ENCODE measurements around the gene GOLGA2. TPM values are rescaled to one million over a fixed set of nuclear protein-coding genes. Genes with fewer than 3 reads are reported as not detected.
A peak's percentile ranks its signal among the peaks of the same experiment; 100 is the strongest.

Gene GOLGA2
- total RNA-seq, 1 donor from 2014 or later, result 74.9 TPM

DNA sequence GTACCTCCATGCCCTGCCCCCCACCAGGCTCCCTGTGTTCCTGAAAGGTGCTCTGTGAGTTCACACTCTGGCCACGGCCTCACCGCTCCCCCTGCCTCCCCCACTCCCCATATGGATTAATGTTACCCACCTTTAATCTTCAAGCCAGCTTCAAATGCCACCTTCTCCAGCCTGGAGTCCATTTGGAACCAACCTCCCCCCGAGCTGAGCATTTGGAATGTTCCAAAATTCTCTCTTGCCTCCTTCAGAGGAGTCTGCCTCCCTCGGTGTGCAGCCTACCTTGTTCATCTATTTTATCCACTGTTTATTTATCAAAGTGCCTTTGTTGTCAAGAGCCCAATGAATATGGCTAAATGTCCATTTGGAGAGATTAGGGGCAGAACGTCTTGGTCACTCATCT is 4.3 kb downstream of the GOLGA2 start:
- intact Hi-C loops (cut with DNase I), result no loop called here
- H3K4me3 ChIP-seq, result no peak overlapping the region

GRCh38 chr9:128271112-128271511 is 4.7 kb downstream of the GOLGA2 start:
- no peak overlapping the region for H3K4me3 ChIP-seq
- no peak overlapping the region for H3K27ac ChIP-seq
- intact Hi-C loops (cut with DNase I), result no loop called here
- TF ChIP-seq, protein P1, sequence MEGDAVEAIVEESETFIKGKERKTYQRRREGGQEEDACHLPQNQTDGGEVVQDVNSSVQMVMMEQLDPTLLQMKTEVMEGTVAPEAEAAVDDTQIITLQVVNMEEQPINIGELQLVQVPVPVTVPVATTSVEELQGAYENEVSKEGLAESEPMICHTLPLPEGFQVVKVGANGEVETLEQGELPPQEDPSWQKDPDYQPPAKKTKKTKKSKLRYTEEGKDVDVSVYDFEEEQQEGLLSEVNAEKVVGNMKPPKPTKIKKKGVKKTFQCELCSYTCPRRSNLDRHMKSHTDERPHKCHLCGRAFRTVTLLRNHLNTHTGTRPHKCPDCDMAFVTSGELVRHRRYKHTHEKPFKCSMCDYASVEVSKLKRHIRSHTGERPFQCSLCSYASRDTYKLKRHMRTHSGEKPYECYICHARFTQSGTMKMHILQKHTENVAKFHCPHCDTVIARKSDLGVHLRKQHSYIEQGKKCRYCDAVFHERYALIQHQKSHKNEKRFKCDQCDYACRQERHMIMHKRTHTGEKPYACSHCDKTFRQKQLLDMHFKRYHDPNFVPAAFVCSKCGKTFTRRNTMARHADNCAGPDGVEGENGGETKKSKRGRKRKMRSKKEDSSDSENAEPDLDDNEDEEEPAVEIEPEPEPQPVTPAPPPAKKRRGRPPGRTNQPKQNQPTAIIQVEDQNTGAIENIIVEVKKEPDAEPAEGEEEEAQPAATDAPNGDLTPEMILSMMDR (IDR thresholded peaks at IDR 0.05), result no peak
- no peaks in the 10 kb centered on the region for H3K9me3 ChIP-seq
- no peak for DNase-seq (ENCODE audit: low spot score in 2 of 2)
- peaks cover 44 to 59% of the 10 kb centered on the region in 2 donors for H3K36me3 ChIP-seq
- H3K27me3 ChIP-seq, result no peaks in the 10 kb centered on the region
- peaks cover 0 to 10% of the 10 kb centered on the region in 2 donors for H3K4me1 ChIP-seq

More for the DNA sequence above, 4.3 kb downstream of the GOLGA2 start:
- DNase-seq (ENCODE audit: low spot score in 2 of 2), result no peak
- H3K27ac ChIP-seq, result no peak overlapping the region
- H3K4me1 ChIP-seq, result peaks cover 1 to 11% of the 10 kb centered on the region in 2 donors
- H3K9me3 ChIP-seq, result no peaks in the 10 kb centered on the region
- H3K36me3 ChIP-seq, result peaks cover 40 to 55% of the 10 kb centered on the region in 2 donors
- TF ChIP-seq, protein P1 (IDR thresholded peaks at IDR 0.05), result no peak
- no peaks in the 10 kb centered on the region for H3K27me3 ChIP-seq

DNA sequence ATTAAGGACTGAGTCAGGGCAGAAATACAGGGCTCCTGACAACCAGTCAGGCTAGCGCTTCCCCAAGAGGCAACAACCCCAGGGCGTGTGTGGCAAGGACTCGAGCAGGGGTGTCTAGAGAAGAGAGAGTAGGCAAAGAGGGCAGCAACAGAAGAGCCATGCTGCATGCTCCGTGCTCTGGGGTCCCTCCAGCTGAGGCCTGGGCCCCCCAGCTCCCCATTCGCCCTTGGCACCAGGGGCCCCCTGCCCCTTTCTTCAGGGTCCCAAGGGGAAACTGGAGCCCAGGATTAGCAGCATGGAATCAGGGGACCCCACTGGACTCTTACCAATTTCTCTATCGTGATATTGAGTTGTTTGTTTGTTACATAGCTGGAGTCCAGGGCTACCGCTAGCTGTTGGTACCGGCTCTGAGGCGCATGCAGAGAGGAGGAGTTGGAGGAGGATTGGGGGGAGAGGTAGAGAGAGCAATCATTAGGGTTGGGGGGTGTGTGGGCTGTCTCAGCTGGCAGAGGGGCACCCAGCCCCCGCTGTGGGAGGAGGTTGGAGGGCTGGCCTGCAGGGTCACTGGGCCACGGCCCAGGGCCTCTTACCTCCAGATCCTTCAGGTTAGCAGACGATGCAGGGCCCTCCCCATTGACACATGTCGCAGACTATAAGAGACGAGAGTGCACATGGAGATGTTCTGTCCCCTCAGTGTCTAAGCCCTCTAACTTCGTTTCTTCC is 8.8 kb downstream of the GOLGA2 start:
- intact Hi-C loops (cut with DNase I), result no loop called here
- TF ChIP-seq, protein P1 (IDR thresholded peaks at IDR 0.05), result no peak
- H3K27me3 ChIP-seq, result no peaks in the 10 kb centered on the region
- no peaks in the 10 kb centered on the region for H3K4me1 ChIP-seq
- H3K9me3 ChIP-seq, result no peaks in the 10 kb centered on the region
- peaks cover 68 to 75% of the 10 kb centered on the region in 2 donors for H3K36me3 ChIP-seq
- H3K4me3 ChIP-seq, result no peak overlapping the region
- H3K27ac ChIP-seq, result no peak overlapping the region
- DNase-seq (ENCODE audit: low spot score in 2 of 2), result no peak

- no peak for DNase-seq (ENCODE audit: low spot score in 2 of 2)
- TF ChIP-seq, protein P1 (IDR thresholded peaks at IDR 0.05), result no peak
- Histone ChIP-seq H3K9me3 (no peaks in the 10 kb centered on the region), H3K4me1 (no peaks in the 10 kb centered on the region), H3K4me3 (no peak overlapping the region), H3K27ac (no peak overlapping the region), H3K27me3 (no peaks in the 10 kb centered on the region), H3K36me3 (peaks cover 78 to 80% of the 10 kb centered on the region in 2 donors)
- intact Hi-C loops (cut with DNase I), result no loop called here
Measured at GRCh38 chr9:128265348-128265847, 10.4 kb downstream of the GOLGA2 start.

- TF ChIP-seq, protein P1 (IDR thresholded peaks at IDR 0.05), result no peak
- Histone ChIP-seq H3K4me3 (no peak overlapping the region), H3K4me1 (no peaks in the 10 kb centered on the region), H3K27ac (no peak overlapping the region), H3K9me3 (no peaks in the 10 kb centered on the region), H3K36me3 (peaks cover 91 to 95% of the 10 kb centered on the region in 2 donors), H3K27me3 (no peaks in the 10 kb centered on the region)
- DNase-seq (ENCODE audit: low spot score in 2 of 2), result peak in 1 of 2 donors; percentile 52
- intact Hi-C loops (cut with DNase I), result no loop called here
Measured at GRCh38 chr9:128262687-128263086, 13.1 kb downstream of the GOLGA2 start.
